NCI-H1092 treated with DMSO at 0.1 percent for 48 hours (cell line): ENCODE results near the gene CXADR.
A peak's percentile ranks its signal among the peaks of the same experiment; 100 is the strongest.
"Not testable (repeated sequence)": the region's sequence is repeated elsewhere in the genome, so short reads cannot be mapped to it uniquely, and the experiment has no call there.

Experiments
- DNase-seq: peaks from one replicate; lab custom pipeline; 2025; lab: John Stamatoyannopoulos, UW

Gene CXADR

GRCh38 chr21:17502985-17503384 lies 9.9 kb upstream of the CXADR start:
- DNase-seq, result not testable (repeated sequence)

- no peak for DNase-seq
Observed at GRCh38 chr21:17506951-17507350, 5.9 kb upstream of the CXADR start.

GRCh38 chr21:17507591-17507990 lies 5.3 kb upstream of the CXADR start:
- DNase-seq, result no peak

GRCh38 chr21:17513214-17514123 lies 626 bp downstream of the CXADR start:
- peak; percentile 52 for DNase-seq

- DNase-seq, result no peak
Observed at GRCh38 chr21:17514124-17514845, 1.4 kb downstream of the CXADR start.

GRCh38 chr21:17517008-17517407 lies 4.2 kb downstream of the CXADR start:
- DNase-seq, result not testable (repeated sequence)

GRCh38 chr21:17519208-17519738 lies 6.4 kb downstream of the CXADR start:
- no peak for DNase-seq

GRCh38 chr21:17519965-17520609 lies 7.2 kb downstream of the CXADR start:
- DNase-seq, result no peak

- no peak for DNase-seq
Observed at GRCh38 chr21:17523007-17523451, 10.2 kb downstream of the CXADR start.

- not testable (repeated sequence) for DNase-seq
Observed at GRCh38 chr21:17523979-17524494, 11.2 kb downstream of the CXADR start.

- no peak for DNase-seq
Observed at GRCh38 chr21:17524635-17525034, 11.8 kb downstream of the CXADR start.

GRCh38 chr21:17526776-17527175 lies 13.9 kb downstream of the CXADR start:
- DNase-seq, result no peak

- no peak for DNase-seq
Observed at GRCh38 chr21:17527240-17527639, 14.4 kb downstream of the CXADR start.

- no peak for DNase-seq
Observed at GRCh38 chr21:17527711-17528110, 14.9 kb downstream of the CXADR start.

GRCh38 chr21:17529648-17530047 lies 16.8 kb downstream of the CXADR start:
- DNase-seq, result no peak

- DNase-seq, result no peak
Observed at GRCh38 chr21:17532292-17532691, 19.4 kb downstream of the CXADR start.

- no peak for DNase-seq
Observed at GRCh38 chr21:17536381-17536780, 23.5 kb downstream of the CXADR start.

GRCh38 chr21:17537299-17537698 lies 24.5 kb downstream of the CXADR start:
- DNase-seq, result no peak

- no peak for DNase-seq
Observed at GRCh38 chr21:17538576-17538975, 25.7 kb downstream of the CXADR start.

- no peak for DNase-seq
Observed at GRCh38 chr21:17539323-17539722, 26.5 kb downstream of the CXADR start.

- DNase-seq, result no peak
Observed at GRCh38 chr21:17539743-17540341, 27.0 kb downstream of the CXADR start.

- DNase-seq, result no peak
Observed at GRCh38 chr21:17540530-17540929, 27.7 kb downstream of the CXADR start.
